Measurements from ENCODE around the gene COL18A1.

DNA sequence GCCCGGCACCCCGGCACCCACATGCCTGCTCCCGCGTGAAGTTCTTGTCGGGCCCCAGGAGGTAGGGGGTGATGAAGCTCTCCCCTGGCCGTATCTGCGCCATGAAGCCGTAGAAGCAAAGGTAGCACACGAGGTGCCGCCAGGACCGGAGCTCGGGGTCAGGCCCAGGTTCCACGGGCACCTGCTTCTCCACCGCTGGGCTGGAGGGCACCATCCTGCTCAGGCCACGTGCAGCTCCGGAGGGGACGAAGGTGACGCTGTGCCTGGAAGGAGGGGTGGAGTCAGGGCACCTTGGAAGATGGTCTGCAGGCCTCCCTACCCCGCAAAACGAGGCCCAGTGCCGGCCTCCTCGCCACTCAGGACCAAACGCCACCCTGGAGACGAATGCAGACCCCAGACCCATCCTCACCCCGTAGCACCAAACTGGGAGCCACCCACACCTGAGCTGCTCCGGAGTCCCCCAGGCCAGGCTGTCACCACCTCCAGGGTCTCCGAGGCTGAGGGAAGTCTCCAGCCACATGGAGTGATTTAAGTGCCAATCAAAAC, 132.9 kb downstream of the COL18A1 start:
- no peak for TF ChIP-seq CTCF (IDR thresholded peaks at IDR 0.05)
- TF ChIP-seq POLR2A (IDR thresholded peaks at IDR 0.05) = no peak
- TF ChIP-seq EP300 (IDR thresholded peaks at IDR 0.05) = no peak

All from sigmoid colon (tissue), 4 donors.